ENCODE data around the gene SLC22A8. TPM values are rescaled to one million over a fixed set of nuclear protein-coding genes. Genes with fewer than 3 reads are reported as not detected.
"Not testable (repeated sequence)": the region's sequence is repeated elsewhere in the genome, so short reads cannot be mapped to it uniquely, and the experiment has no call there.

SLC22A8 gene
- polyA plus RNA-seq, 4 donors, result 0.09 TPM; not detected in 3

DNA sequence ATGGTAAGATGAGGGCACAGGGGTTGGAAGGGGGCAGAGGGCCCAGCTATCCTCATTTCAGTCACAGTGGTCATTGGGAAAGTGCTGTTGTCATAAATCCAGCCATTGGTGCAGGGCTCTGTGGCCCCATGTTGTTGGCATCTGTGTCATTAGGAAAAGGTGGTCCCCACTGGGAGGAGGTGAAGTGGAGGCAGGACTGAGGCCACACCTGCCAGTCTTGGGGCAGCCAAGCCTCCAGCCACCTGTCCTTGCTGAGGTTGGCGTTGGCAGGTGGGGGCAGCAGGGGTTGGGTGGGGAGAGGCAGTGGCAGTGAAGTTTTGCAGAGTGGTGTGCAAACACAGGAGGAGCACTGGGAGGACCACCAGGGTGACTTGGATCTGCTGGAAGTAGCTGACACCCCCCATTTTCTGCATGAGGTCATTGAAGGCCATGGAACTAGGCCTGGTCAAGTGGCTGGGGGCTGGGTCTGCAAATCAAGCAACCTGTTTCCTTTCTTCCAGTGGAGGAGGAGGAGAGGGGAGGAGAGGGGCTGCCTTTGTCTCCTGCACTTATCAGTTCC lies 56.1 kb downstream of the SLC22A8 start:
- Histone ChIP-seq H3K36me3 (ENCODE audit: control insufficient read depth in 3 of 3, insufficient read depth in 2 of 3, low read depth in 1 of 3, low read length in 3 of 3) (no peaks in the 10 kb centered on the region), H3K27me3 (ENCODE audit: control insufficient read depth in 3 of 3, insufficient read depth in 3 of 3, low read length in 3 of 3) (no peaks in the 10 kb centered on the region), H3K4me3 (ENCODE audit: low read depth in 1 of 3, low read length in 3 of 3) (no peak overlapping the region), H3K4me1 (ENCODE audit: control insufficient read depth in 3 of 3, insufficient read depth in 2 of 3, low read depth in 1 of 3, low read length in 2 of 3) (peaks cover 0 to 13% (median 10%) of the 10 kb centered on the region in 3 donors), H3K27ac (ENCODE audit: low read depth in 1 of 3, low read length in 2 of 3) (peak overlapping the region in 1 of 3 donors; percentile 48), H3K9me3 (ENCODE audit: control insufficient read depth in 2 of 2, insufficient read depth in 1 of 2, low read depth in 1 of 2, low read length in 1 of 2) (no peaks in the 10 kb centered on the region)
- FAIRE-seq, result no peak
- 86 to 92% (median 91%) methylated on average over 1 of the region's 1 CpG for WGBS, 3 donors
- DNase-seq, result no peak

DNA sequence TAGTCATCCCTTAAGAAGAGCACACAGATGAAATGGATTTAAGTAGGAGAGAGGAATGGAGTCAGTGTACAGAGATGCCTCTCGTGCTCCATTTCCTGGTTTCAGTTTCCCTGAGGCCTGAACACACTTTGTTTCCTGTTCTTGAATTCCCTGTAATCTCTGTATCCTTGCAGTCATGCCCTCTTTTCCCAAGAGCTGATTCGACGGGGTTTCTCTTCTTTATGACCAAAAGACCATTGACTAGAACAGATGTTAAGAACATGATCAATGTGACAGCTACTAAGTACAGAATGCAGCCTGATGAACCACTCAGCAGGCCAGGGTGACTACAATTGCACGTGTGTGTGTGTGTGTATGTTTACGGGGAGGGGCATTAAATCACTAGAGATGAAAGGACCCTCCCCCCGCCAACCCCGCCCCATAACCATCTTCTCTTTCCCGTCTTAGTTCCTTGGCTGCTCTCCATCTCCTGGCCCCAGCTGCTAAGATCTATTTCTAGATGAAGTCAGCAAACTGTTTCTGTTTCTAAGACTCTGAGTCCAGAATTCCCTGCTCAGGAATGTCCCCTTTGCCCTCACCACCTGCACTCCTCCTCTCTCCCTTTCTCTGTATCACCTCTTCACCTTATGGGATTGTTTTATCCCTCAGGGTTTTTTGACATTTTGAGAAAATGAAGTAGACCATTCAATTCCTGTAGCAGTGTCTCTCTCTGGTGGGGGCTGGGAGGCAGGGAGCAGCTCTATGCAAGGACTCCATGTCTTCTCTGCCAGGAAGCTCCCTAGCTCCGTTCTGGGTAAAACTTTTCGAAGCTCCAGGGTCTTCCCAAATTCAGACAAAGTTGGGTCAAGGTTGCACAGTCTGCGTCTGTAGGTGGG lies 56.9 kb downstream of the SLC22A8 start:
- WGBS, 3 donors, result 27 to 30% (median 30%) methylated on average over 11 of the region's 11 CpGs
- no peaks in the 10 kb centered on the region for H3K36me3 ChIP-seq (ENCODE audit: control insufficient read depth in 3 of 3, insufficient read depth in 2 of 3, low read depth in 1 of 3, low read length in 3 of 3)
- H3K4me1 ChIP-seq (ENCODE audit: control insufficient read depth in 3 of 3, insufficient read depth in 2 of 3, low read depth in 1 of 3, low read length in 2 of 3), result peaks cover 0 to 13% (median 10%) of the 10 kb centered on the region in 3 donors
- DNase-seq (peak; percentile 63 to 66), FAIRE-seq (no peak)
- H3K4me3 ChIP-seq (ENCODE audit: low read depth in 1 of 3, low read length in 3 of 3), result no peak overlapping the region
- no peaks in the 10 kb centered on the region for H3K27me3 ChIP-seq (ENCODE audit: control insufficient read depth in 3 of 3, insufficient read depth in 3 of 3, low read length in 3 of 3)
- H3K9me3 ChIP-seq (ENCODE audit: control insufficient read depth in 2 of 2, insufficient read depth in 1 of 2, low read depth in 1 of 2, low read length in 1 of 2), result no peaks in the 10 kb centered on the region
- peak overlapping the region in 2 of 3 donors; percentile 43 to 48 for H3K27ac ChIP-seq (ENCODE audit: low read depth in 1 of 3, low read length in 2 of 3)

DNA sequence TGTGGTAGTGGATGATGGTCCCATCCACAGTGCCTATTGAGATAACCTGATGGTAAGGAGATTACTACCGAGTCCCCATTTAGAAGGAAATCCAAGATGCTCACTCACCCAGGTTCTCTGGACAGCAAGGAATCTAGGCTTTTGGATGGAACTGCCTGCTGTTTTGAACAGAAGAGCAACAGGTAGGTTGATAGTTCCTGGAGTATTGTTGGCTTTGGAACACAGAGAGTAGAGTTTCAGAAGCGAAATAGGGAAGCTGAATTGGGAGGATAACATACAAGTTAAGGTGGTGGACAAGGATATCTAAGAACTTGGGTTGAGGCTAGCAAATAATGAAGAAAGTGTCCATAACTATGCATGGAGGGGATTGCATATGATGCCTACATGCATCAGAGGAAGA lies 58.5 kb downstream of the SLC22A8 start:
- no peak for FAIRE-seq
- Histone ChIP-seq H3K4me3 (ENCODE audit: low read depth in 1 of 3, low read length in 3 of 3) (no peak overlapping the region), H3K36me3 (ENCODE audit: control insufficient read depth in 3 of 3, insufficient read depth in 2 of 3, low read depth in 1 of 3, low read length in 3 of 3) (no peaks in the 10 kb centered on the region), H3K27ac (ENCODE audit: low read depth in 1 of 3, low read length in 2 of 3) (no peak overlapping the region), H3K27me3 (ENCODE audit: control insufficient read depth in 3 of 3, insufficient read depth in 3 of 3, low read length in 3 of 3) (no peaks in the 10 kb centered on the region), H3K4me1 (ENCODE audit: control insufficient read depth in 3 of 3, insufficient read depth in 2 of 3, low read depth in 1 of 3, low read length in 2 of 3) (peaks cover 0 to 13% (median 10%) of the 10 kb centered on the region in 3 donors), H3K9me3 (ENCODE audit: control insufficient read depth in 2 of 2, insufficient read depth in 1 of 2, low read depth in 1 of 2, low read length in 1 of 2) (no peaks in the 10 kb centered on the region)
- no peak for DNase-seq
- WGBS, 3 donors, result 87 to 94% (median 92%) methylated on average over 2 of the region's 2 CpGs

DNA sequence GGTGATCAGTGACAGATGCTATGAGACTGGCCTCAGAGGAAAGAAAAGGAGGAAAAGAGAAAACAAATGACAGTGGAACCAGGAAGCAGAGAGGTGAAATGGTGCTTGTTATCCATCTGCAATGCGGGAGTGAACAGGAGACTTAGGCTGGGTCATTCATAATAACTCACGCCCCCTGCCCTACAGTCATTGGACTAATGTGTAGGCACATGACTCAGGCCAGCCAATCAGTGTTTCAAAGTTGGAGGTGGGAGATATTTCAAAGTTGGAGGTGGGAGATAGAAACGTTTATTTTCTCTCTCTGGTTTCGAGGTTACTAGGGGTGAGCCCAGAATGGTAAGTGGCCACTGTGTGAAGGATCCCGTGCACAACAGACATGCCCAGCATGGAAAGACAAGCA lies 61.2 kb downstream of the SLC22A8 start:
- no peaks in the 10 kb centered on the region for H3K27me3 ChIP-seq (ENCODE audit: control insufficient read depth in 3 of 3, insufficient read depth in 3 of 3, low read length in 3 of 3)
- no peak for DNase-seq
- FAIRE-seq, result no peak
- H3K9me3 ChIP-seq (ENCODE audit: control insufficient read depth in 2 of 2, insufficient read depth in 1 of 2, low read depth in 1 of 2, low read length in 1 of 2), result no peaks in the 10 kb centered on the region
- WGBS, 3 donors, result 78 to 84% (median 79%) methylated on average over 5 of the region's 5 CpGs
- H3K27ac ChIP-seq (ENCODE audit: low read depth in 1 of 3, low read length in 2 of 3), result no peak overlapping the region
- no peaks in the 10 kb centered on the region for H3K36me3 ChIP-seq (ENCODE audit: control insufficient read depth in 3 of 3, insufficient read depth in 2 of 3, low read depth in 1 of 3, low read length in 3 of 3)
- peaks cover 0 to 13% (median 9%) of the 10 kb centered on the region in 3 donors for H3K4me1 ChIP-seq (ENCODE audit: control insufficient read depth in 3 of 3, insufficient read depth in 2 of 3, low read depth in 1 of 3, low read length in 2 of 3)
- H3K4me3 ChIP-seq (ENCODE audit: low read depth in 1 of 3, low read length in 3 of 3), result no peak overlapping the region

DNA sequence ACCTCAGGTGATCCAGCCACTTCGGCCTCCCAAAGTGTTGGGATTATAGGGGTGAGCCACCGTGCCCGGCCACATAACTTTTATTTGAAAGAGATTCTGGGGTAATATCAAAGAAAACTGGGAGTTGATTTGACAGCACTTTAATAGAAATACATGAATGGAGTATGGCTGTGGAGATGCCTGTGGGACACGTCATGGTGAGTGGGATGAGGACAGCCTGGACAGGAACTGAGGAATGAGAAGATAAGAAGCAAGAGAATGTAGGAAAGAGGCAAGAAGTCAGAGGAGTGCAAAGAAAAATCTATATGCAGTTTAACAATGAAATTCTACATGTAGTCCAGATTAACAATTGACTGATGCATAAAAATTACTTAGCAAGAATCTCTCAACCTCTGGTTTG lies 61.8 kb downstream of the SLC22A8 start:
- no peaks in the 10 kb centered on the region for H3K36me3 ChIP-seq (ENCODE audit: control insufficient read depth in 3 of 3, insufficient read depth in 2 of 3, low read depth in 1 of 3, low read length in 3 of 3)
- H3K27me3 ChIP-seq (ENCODE audit: control insufficient read depth in 3 of 3, insufficient read depth in 3 of 3, low read length in 3 of 3), result no peaks in the 10 kb centered on the region
- H3K4me3 ChIP-seq (ENCODE audit: low read depth in 1 of 3, low read length in 3 of 3), result no peak overlapping the region
- DNase-seq (no peak), FAIRE-seq (no peak)
- H3K9me3 ChIP-seq (ENCODE audit: control insufficient read depth in 2 of 2, insufficient read depth in 1 of 2, low read depth in 1 of 2, low read length in 1 of 2), result no peaks in the 10 kb centered on the region
- peaks cover 0 to 7% (median 2%) of the 10 kb centered on the region in 3 donors for H3K4me1 ChIP-seq (ENCODE audit: control insufficient read depth in 3 of 3, insufficient read depth in 2 of 3, low read depth in 1 of 3, low read length in 2 of 3)
- 87 to 93% (median 91%) methylated on average over 4 of the region's 4 CpGs for WGBS, 3 donors
- no peak overlapping the region for H3K27ac ChIP-seq (ENCODE audit: low read depth in 1 of 3, low read length in 2 of 3)

DNA sequence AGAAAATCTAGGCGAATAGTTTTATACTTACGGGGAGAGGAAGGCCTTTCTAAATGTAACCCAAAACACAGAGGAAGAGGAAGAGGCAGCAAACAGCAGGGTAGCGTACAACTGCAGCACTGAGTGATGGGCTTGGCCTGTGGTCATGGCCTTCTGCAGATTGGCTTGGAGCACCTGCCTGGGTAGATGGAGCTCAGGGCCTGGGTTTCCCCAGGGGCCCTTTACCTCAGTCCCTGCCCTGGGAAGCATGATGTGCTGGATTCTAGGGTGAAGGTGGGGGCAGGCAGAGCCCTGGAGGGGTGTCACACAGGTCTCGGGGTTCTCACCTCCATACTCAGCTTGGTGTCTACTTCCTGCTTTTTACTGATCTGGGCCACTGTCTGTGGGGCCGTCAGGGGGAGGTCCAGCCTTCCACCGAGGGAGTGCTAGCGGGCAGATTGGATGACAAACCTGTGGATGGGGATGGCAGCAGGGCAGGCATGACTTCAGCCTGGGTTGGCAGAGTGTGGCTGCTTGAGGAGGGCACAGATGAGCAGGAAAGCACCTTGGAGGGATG lies 66.8 kb downstream of the SLC22A8 start:
- no peak overlapping the region for H3K27ac ChIP-seq (ENCODE audit: low read depth in 1 of 3, low read length in 2 of 3)
- no peaks in the 10 kb centered on the region for H3K36me3 ChIP-seq (ENCODE audit: control insufficient read depth in 3 of 3, insufficient read depth in 2 of 3, low read depth in 1 of 3, low read length in 3 of 3)
- H3K9me3 ChIP-seq (ENCODE audit: control insufficient read depth in 2 of 2, insufficient read depth in 1 of 2, low read depth in 1 of 2, low read length in 1 of 2), result no peaks in the 10 kb centered on the region
- no peaks in the 10 kb centered on the region for H3K27me3 ChIP-seq (ENCODE audit: control insufficient read depth in 3 of 3, insufficient read depth in 3 of 3, low read length in 3 of 3)
- no peak for DNase-seq
- WGBS, 3 donors, result 77 to 80% (median 79%) methylated on average over 7 of the region's 7 CpGs
- H3K4me3 ChIP-seq (ENCODE audit: low read depth in 1 of 3, low read length in 3 of 3), result no peak overlapping the region
- H3K4me1 ChIP-seq (ENCODE audit: control insufficient read depth in 3 of 3, insufficient read depth in 2 of 3, low read depth in 1 of 3, low read length in 2 of 3), result no peaks in the 10 kb centered on the region
- FAIRE-seq, result no peak

DNA sequence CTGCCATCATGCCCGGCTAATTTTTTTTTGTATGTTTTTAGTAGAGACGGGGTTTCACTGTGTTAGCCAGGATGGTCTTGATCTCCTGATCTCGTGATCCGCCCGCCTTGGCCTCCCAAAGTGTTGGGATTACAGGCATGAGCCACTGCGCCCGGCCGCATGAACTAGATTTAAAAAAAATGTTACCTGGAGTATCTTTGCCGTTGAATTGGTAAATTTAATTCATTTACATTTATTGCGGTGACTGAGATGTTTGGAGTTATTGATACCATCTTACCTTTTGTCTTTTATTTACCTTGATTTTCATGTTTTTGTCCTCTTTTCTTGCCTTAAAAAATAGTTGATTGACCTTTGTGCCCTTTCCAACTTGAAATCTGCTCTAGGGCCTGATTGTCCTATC lies 70.1 kb downstream of the SLC22A8 start:
- FAIRE-seq; H3K4me3 ChIP-seq (ENCODE audit: low read depth in 1 of 3, low read length in 3 of 3); H3K27me3 ChIP-seq (ENCODE audit: control insufficient read depth in 3 of 3, insufficient read depth in 3 of 3, low read length in 3 of 3); H3K27ac ChIP-seq (ENCODE audit: low read depth in 1 of 3, low read length in 2 of 3); H3K4me1 ChIP-seq (ENCODE audit: control insufficient read depth in 3 of 3, insufficient read depth in 2 of 3, low read depth in 1 of 3, low read length in 2 of 3); H3K36me3 ChIP-seq (ENCODE audit: control insufficient read depth in 3 of 3, insufficient read depth in 2 of 3, low read depth in 1 of 3, low read length in 3 of 3); DNase-seq; H3K9me3 ChIP-seq (ENCODE audit: control insufficient read depth in 2 of 2, insufficient read depth in 1 of 2, low read depth in 1 of 2, low read length in 1 of 2): not testable (repeated sequence)
- 95 to 97% (median 95%) methylated on average over 10 of the region's 10 CpGs for WGBS, 3 donors

All from small intestine (tissue), 7 donors.